Pons (tissue), 1 donor: ENCODE measurements around the gene MTIF3.

Experiments used
- DNase-seq: peaks from one replicate; pipeline ENCODE4 v3.0.0-alpha.2; 2016; ENCODE audit warnings: low spot score

MTIF3 gene

DNA sequence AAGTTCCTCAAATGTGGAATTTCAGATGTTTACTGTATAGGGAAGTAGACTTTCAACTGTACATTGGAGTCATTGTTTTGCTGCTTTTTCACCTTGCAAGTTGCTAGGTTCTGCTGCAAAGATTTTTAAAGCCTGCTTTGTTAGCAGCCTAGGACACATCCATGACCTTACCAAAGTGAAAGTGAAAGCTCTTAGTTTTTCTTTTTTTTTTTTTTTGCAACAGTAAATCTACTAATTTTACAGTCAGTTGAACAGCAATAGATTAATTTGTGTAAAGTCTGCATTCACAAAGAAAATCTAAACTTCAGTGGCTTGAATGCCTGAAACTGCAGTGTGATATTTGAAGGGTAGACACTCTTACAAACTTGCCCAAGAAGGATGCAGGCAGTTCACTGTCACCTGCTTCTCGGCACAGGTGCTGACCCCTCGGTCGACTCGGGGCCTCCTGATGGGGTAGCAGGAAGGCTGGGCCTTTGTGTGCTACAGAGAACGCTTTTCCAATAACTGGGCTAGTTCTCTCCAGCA lies 5.0 kb upstream of the MTIF3 start:
- DNase-seq = no peak

DNA sequence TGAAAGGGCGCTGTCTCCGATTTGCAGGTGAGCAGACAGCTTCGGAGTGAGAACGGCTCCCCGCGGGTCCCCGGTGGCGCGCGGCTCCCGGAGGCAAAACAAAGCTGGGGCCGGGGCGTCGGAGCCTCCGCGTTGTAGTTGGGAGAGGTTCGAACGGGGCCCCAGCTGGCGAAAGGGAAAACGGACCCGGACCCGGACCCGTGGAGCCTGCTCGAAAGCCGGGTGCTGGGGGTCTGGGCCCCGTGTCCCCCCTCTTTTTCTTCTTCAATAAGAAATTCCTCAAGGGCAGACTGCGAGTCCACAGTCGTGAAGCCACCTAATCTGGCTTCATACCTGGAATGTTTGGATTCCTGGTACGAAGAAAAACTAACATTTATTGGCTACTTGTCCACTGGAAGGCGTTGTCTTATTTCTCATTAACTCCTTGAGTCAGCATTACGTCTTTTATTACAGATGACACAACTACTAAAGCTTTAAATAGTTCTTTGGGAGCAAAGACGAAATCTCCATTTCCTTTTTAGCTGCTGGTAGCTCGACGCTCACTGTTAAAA lies 632 bp upstream of the MTIF3 start:
- peak; percentile 39 for DNase-seq

DNA sequence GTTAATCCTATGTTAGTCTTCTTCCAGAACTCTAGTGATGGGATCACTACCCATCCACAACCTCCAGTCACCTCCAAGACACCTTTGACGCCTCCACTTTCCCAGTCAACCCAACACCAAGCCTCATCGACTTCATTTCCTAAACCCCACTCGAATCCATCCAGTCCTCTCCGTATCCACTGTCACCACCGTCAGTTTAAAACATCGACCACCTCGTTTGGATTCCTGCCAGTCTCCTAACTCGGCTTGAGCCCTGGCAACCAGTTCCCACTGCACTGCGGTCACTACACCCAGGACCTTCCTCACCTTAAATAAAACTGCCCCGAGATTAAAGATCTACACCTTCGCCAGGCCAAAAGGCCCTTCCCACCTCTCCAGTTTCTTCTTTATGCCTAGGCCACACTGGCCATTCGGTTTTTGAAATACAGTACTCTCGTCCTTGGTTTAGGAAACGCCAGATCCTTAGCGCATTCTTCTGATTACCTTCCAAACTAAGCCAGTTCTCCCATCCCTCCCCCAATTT lies 1.2 kb downstream of the MTIF3 start:
- DNase-seq = no peak

DNA sequence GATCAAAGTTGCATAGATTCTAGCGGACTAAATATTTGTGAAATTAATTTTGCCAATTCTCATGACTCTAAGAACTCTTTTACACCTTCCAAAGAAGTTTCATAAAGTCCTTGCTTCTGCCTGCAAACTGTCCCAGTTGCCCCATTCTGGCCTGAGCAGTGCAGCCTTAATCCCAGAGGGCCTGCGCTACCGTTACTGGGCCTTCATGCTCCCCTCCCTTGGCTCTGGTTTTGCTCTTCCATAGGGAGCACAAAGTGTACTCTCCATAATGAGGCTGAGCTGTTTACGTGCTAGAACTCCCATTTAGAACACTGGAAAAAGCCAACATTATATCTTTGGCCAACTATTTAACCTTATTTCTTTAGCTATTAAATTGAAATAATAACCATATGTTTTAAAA lies 2.1 kb downstream of the MTIF3 start:
- no peak for DNase-seq

DNA sequence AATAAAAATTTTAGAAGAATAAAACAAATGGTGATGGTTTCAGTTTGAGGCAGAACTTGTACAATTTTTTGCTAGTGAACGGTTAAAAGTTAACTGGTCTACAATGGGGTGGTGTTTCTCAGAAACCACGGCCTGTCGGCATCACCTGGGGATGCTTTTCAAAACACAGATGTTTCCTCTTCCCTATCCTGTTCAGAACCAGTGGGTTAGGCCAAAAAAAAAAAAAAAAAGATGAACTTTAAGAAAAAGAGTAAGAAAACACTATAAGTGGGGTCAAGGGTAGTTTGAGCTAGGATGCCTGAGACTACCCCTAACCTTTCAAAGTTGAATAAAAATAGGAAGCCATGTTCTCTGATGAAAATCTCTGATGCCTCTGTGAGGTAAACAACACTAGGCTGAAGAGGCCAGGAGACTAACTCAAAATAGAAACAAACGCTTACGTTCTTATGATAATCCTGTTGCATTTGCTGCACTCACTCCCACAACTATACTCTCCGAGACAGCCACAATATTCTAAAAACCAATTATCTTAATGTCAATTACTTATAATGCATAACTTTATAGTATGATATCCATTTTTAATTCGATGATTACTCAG lies 3.3 kb downstream of the MTIF3 start:
- no peak for DNase-seq

DNA sequence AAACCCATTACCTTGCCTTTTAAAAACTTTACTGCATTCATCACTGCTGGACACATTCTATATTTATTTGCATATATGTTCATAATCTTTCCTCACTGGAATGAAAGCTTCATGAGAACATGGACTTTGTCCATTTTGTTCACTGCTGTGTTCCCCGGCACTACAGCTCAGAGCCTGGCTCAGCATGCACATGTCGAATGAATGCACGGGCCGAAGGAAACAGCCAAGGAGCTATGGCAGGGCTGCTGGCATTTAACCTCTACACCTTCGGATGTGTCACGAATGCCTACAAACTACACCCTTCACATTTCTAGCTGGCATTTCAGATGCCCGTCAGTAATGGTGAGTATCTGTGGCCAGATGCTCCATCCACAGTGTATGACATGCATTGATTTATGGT lies 7.6 kb downstream of the MTIF3 start:
- DNase-seq = no peak

DNA sequence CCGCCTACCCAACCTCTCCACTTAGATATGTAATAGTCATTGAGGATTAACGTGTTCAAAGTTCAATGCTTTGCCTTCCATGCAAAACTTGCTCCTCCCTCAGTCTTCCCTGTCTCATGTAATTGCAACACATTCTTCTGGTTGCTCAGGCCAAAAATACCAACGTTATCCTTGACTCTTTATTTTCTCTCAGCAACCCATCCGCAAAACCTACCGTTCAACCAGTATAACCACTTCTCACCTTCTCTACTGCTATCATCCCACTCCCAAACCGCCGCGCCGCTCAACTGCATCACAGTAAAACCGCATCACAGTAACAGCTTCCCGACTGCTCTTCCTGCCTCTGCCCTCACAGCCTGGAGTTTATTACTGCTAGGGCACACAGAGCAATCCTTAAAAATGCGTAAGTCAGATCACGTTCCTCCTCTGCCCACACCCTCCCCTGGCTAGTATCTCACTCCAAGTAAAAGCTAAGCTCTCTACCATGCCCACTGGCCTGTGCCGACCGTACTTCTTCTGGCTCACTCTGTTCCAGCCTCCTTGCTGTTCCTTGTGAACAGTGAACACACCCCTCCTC lies 8.2 kb downstream of the MTIF3 start:
- DNase-seq = no peak

DNA sequence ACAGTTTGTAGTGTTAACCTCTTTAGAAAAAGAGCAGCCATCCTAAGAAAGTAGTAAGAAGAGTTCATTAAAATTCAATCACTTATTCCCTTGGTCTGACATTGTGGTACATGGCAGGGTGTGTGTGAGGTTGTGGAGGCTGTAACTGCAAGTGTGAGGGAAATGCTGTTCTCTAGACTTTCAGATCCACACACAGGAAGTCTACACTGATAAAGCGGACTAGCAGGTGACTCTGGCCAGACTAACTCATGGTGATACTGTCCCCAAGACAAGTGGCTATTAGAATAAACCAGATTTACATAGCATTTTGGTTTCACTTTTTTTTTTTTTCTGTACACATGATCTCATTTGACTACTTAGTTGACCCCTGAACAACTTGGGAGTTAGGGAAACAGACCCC lies 10.0 kb downstream of the MTIF3 start:
- no peak for DNase-seq

DNA sequence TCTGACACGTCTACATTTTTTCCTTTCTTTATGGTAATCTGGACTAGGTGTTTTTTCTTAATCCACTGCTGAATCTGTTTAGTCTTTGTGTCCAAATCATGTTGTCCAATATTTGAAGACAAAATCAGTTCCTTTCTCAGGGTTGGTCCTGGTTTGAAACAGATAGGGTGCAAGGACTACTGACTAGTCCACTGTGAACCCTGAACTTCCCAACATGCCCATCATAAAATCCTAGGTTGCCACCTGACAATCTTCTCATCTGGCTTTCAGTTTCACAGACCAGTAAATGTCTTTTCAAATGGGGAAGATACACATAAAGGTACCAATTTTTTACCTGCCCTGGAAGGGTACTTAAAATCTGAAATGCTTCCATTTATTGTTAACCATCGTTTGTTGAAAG lies 13.2 kb downstream of the MTIF3 start:
- no peak for DNase-seq

DNA sequence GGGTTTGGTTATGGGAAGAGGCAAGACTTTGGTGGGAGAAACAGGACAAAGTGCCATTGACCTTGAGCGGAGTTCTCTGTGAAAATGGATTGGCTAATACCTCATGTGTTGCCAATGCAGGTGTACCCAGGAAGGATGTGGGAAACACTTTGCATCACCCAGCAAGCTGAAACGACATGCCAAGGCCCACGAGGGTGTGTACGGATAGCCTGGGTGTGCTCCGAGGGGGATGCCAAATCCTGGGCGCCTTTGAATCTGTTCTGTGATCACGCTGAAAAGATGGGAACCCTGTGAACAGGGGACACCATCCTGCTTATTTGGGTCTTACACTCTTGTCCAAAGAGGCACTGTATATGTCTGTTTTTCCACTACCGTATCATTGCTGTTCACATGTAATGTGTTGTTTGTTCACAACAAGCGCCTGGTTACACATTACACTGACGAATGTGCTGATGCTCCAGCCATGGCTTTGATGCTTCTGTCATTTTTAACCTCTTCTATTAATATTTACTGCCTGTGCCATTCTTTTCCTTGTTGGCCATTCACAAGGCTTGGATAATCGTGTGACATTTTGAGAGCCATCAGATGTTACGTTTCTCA lies 17.7 kb downstream of the MTIF3 start:
- no peak for DNase-seq

DNA sequence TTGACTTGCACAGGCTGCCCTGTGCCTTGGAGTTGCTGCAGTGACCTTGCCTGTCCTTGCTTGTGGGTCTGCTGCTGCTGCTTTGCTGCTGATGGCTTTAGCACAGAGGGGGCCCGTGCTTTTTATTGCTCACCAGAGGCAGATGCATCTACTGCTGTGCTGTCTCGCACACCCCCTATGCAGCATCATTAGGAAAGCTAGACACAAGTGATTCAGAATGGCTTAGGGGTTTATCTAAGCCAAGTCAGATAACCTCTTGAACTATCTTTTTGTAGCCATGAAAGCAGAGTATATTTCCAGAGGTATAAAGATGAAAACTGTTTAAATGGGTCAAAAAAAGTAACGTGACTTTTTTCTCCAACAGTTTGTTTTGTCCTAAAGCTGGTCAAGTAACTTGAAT lies 18.2 kb downstream of the MTIF3 start:
- no peak for DNase-seq

DNA sequence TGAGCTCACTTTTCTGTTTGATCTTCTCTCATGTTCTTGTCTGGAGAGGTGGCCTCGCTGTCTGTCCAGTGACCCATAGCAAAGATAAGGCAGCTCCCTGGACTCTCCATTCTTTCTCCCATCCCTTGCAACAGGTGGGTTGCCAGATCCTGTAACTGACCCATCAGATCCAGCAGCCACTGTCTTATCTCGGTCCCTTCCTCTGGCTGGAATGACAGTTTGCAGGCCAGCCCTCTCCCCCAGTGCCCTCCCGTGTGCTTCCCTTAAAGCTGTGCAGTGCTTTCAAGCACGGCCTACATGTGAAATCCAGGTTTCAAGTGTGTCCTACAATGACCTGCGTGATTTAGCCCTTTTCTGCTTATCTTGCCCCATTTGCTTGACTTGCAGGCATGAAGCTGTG lies 22.2 kb downstream of the MTIF3 start:
- no peak for DNase-seq

DNA sequence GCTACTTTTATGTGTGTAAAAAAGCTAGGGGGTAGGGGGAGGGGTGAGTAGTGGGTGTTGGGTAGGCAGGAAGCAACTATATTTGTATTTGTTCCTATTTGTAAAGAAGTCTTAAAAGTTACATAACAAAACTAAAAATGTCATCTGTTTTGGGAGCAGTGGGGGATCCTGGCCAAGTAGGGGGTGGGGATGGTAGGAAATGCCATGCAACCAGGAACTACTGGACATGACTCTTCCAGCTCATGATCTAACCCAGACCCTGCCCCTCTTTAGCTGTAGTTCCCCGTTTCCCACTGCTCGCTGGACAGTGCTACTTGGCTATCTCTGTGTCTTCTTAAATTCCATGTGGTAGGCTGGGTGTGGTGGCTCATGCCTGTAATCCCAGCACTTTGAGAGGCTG lies 22.7 kb downstream of the MTIF3 start:
- DNase-seq = no peak

DNA sequence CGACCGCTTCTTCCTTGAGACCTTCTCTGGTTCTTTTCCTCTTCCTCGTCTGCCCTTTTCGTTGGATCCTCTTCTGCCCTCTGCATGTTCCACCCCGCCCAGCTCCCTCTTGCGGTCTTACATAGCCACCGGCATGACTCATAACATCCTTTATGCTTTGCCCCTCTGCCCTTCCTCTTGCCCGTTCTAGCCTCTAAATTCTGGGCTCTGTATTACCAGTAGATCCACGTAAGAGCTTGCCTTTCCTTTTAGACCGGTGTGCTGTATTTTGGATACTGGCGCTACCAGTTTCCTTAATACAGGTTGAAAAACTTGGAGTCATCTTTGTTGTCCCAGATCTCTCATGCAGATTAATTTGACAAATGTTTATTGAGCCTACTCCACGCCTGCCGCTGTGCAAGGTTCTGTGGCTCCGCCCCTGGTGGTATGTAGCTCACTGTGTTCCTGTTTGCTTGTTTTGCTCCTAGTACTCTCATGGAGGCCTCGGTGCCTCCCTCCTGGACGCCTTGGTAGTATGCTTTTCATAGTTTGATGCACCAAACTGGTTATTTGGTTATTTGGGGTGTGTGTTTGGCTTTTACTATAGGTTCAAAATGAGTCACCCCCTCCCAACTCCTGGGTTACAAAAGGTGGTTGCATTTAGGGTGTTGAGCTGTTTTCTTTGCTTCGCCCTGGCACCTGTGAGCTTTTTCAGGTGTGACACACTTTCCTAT lies 24.3 kb downstream of the MTIF3 start:
- DNase-seq = peak; percentile 71

DNA sequence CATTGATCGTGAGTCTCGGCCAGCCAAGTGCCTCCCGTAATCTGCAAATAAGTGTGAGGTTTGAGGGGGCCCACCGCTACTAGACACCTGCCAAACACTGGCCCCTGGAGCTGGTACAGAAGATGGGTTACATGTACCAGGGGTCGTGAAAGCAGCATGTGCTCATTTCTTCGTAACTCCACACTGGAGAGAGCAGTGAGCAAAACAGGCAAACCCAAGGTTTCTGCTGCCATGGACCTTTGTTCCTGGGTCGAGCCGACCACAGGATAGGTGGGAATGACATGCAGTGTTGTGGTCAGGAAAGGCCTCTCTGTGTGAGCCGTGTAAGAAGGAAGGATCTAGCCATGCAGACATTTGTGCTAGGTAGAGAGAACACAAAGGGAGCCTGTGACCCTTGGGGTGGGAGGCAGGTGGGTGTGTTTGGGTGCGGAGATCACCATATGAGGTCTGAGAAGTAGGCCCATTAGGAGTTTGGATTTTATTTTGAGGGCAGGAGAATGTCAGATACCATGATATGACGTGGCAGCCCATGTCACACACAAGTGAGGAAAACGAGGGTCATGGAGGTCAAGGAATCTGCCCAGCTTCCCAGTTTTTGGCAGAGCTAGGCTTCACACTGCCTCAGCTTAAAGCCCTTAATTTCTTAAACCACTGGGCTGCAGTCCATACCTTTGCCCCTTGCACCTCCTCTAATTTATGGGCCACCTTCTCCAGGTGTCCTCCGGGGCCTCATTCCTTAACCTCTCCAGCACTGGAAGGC lies 25.0 kb downstream of the MTIF3 start:
- DNase-seq = no peak

DNA sequence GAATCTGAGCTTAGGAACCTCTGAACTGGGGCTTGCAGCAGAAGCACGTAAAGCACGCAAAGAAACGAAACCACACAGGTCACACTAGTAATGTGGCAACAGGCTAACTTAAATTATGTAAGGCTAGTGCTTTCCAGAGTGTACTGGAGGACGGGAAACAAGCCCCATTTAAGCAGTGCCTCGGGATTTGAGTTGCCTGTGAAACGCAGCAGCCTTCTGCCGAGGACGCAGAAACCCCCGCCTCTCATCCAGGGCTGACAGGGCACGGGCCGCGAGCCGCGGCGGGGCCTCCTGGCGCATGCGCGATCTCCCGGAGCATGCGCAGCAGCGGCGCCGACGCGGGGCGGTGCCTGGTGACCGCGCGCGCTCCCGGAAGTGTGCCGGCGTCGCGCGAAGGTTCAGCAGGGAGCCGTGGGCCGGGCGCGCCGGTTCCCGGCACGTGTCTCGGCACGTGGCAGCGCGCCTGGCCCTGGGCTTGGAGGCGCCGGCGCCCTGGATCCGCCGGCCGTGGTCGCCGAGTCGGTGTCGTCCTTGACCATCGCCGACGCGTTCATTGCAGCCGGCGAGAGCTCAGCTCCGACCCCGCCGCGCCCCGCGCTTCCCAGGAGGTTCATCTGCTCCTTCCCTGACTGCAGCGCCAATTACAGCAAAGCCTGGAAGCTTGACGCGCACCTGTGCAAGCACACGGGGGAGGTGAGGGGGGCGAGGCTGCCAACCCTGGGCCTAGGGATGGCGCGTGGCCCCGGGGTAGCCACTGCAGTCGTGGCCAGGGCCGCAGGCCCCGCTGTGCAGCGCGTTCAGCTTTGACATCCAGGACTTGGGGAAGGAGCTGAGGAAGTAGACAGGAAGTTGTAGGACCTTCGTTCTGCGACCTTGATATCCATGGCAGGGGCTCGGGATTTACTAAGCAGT lies 25.9 kb downstream of the MTIF3 start, which contains the start of gene GTF3A:
GTF3A (plus strand) TSS at position 374 of the 912 bp plus-strand sequence.
- DNase-seq = peak; percentile 82

DNA sequence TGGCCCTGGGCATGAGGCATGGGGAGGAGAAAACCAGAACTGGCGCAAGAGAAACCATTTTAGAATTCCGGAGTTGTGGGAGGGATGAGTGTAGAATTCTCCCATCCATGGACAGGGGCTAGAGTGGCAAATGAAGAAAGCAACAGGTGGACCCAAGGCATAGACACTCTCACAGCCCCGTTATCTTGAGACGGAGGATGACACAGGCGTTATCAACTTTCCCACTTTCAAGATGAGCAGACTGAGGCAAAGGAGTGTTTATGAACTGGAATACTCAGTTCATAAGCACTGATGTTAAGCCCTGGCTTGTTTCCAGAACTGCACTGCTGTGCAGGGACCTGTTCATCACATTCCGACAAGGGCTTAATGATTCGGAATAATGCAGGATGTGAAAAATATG lies 27.0 kb downstream of the MTIF3 start:
- DNase-seq = peak; percentile 24

DNA sequence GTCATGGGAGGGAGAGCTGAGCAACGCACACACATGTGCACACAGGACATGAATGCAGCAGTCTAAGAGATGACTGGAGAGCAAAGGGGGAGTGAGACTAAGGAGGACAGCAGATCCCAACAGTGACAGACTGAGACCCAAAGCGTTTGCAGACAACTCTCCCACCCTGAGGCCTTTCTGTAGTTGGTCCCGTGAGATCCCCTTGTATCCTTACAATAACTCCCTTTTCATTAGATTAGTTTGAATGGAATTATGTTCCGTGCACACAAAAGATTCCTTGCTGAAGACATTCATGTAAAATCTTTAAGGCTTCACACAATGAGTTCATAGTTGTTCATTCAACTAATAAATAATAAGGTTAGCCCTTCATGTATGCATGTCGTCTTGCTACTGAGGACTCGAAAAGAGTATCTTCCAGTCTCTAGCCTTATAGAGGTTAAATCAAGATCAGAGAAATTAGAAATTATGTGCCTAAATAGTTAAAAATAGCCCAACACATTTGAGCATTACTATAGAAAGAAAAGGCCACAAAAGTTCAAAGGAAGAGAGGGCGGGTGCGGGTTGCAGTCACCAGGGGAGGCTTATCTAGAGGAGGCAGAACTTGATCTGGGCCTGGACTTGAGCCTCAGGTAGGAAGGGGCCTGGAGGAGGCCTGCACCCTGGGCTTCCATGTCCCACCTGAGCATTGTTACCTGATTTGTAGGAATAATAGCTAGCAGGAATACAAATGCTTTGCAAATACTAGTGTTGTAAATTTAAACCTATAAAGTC lies 29.1 kb downstream of the MTIF3 start:
- DNase-seq = no peak

DNA sequence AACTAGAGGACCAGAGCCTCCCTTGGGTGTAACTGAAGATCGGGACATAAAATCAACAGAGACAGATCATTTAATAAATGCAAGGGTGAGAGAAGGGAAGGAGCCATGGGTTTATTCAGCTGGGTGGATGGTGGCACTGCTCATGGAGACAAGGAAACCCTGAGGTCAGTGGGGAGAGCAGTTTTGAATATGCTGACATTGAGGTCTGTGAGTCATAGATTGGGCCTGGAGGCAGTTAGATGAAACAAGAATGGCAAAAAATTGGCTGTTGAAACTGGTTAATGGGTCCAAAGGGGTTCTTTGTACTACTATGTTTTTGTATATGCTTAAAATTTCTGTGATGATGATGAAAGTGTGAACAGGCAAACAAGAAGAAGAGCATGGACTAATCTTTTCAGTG lies 31.0 kb downstream of the MTIF3 start:
- DNase-seq = no peak

DNA sequence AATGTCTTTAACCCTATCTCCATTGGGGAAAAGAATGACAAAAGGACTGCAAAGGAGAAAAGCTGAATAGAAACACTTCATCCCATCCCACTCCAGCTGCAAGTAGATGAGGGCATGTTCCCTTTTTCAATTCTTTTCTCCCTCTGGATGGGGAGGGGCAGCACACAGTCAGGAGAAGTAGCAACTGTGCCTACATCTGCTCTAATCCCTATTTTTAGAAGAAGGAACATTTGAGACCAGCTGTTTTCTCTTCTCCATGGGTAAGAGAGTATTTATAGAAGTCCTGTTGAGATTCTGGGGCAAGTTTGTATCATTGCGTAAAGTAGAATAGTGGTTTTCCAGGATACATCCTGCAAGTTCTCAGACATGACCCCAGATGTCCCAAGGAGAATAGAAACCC lies 35.2 kb downstream of the MTIF3 start:
- peak; percentile 49 for DNase-seq
